Fibroblast of skin of back (primary cell): ENCODE measurements around the gene RAB11FIP3.
A peak's percentile ranks its signal among the peaks of the same experiment; 100 is the strongest.

ENCODE experiments used
- DNase-seq: peaks from one replicate; pipeline ENCODE4 v3.0.0-alpha.2; 2013

The RAB11FIP3 gene

DNA sequence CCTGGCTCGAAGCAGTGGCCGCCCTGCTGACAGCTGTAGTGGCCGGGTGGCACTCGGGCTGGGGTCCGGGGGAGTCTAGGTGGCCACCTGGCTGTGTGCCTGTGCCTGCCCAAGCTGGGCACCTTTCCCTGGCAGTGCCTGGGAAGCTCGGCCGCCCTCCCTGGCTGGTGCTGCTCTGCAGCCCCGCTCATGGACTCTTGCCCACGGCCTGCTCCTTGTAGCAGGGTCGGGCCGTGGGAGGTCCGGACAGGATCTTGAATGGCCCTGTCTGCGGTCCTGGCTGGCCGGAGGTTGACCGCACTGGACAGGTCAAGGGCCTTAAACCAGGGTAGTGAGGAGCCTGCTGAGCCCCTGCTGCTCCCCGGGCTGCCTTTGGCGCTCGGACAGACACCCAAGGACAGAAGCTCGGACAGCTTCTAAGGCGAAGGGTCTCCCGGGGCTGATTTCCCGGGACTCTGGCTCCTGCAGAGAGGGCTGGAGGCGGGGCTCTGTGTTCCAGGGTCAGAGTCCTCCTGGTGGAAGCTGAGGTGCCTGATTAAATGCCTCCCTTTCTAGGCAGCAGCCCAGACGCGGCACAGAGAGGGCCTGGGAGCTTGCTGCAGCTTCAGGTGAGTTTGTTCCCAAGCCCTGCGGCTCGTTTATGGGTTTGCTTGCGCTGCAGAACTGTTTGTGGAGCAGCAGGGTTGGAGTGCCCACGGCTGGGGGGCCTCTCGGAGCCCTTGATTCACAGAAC, 108.1 kb downstream of the RAB11FIP3 start:
- DNase-seq = no peak

DNA sequence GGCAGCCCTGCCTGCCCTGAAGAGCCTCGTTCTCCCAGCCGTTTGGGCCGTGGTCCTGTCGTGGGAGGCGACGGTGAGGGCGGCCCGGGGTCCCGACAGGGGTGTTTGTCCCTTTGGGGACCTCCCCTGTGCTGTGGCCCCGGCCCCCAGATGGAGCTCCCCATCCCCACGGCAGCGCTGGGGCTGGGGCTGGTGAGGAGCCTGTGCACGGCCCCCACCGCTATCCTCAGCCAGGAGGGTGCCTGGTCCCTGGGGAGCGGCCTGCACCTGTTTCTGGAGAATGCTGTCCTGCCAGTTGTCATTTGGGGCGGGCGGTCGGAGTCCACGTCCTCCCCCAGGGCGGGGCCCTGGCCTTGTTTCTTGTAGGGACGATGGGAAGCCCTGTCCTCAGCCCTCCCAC, 108.7 kb downstream of the RAB11FIP3 start:
- DNase-seq = no peak

GRCh38 chr16:534856-535445, 109.5 kb downstream of the RAB11FIP3 start:
- no peak for DNase-seq

- DNase-seq = peak; percentile 85
Measured at GRCh38 chr16:535446-536405, 110.3 kb downstream of the RAB11FIP3 start.

- no peak for DNase-seq
Measured at GRCh38 chr16:536746-537145, 111.3 kb downstream of the RAB11FIP3 start.

- no peak for DNase-seq
Measured at GRCh38 chr16:537415-538335, 112.2 kb downstream of the RAB11FIP3 start.

DNA sequence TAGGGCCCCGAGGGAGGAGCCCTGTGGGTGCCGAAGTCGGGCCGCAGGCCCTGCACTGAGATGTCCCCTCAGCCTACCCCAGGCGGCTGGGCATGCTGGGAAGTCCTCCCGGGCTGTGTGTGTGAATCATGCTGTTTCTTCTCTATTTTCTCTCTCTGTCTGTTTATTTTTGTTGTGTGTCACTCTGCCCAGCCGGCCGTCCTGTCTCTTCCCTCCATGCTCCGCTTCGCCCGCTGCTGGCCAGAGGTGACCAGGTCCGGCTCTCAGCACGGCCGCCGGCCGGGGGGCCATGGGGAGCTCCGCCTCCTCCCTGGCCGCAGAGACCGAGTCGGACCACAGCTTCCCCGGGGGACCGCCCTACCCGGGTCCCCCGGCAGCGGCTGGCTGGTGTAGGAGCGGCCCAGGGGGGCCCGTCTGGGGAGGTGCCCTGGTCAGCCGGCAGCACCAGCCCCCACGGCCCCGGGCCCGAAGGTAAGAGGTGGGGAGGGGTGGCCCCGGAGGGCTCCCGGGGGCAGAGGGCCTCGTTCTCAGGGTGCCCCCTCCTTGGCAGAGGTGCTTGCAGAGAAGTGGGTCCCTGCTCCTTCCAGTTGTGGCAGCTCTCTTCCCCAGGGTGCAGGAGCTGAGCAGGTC, 114.6 kb downstream of the RAB11FIP3 start:
- peak; percentile 65 for DNase-seq

DNA sequence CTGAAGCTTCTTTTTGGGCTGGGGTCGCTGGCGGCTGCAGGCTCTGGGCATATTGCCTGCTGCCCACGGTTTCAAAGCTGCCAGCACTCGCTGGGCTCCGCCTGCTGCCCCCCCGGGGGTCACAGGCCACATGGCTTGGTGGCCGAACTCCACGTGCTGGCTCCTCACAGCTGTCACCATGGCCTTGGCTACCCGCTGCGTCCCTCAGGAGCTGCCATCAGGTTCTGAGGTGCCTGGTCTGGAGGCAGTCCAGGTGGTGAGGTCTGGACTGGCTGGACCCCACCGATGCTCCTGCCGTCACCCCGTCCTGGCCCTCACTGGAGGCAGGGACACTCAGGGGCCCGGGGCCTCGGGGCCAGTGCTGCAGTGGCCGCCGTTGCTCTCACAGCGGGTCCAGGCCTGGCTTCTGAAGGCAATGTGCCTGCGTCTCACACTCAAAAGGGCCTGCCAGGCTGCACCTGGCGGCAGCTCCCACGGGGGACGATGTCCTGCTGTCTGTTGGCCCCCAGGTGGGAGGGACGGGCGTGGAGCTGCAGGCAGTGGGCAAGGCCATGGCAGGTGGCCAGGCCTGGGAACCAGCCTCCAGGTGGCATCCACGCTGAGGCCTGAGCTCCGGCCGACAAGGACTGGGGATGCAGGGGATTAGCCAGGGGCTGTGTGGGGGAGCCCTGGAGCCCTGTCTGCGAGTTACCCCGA, 115.3 kb downstream of the RAB11FIP3 start:
- no peak for DNase-seq

DNA sequence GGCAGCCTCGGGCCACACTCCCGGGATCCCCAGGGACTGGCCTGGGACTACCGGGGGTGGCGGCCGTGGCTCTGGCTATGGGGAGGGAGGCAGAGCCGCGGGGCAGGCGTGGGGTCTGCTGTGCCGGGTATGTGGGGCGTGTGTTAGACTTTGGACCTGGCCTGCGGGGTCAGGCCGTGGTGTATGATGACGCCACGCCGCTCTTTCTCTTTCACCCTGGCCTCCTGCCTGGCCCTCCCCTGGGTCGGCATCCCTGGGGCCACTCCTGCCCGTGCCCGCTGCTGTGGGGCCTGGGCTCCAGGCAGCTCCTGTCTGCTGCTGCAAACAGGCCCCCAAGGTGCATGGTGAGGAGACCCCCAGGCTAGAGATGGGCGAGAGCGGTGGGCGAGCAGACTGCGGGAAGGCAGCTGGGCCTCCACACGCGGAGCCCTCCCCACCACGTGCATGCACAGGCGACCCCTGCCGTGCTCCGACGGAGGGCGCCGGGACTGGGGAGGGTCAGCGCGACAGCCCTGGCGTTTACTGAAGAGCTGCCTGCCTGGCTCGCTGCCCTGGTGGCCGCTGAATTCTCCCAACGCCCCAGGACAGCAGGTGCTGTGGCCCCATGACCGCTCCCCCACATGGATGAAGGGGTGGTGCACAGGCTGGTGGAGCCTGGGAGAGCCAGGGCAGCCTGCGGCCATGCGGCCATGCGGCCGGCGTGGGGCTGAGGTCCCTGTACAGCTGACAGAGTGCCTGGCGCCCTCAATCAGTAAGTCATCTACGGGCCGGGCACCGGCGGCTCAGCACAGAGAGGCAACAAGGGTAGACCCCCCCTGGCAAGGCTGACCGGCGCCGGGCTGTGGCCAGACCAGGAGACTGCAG, 118.1 kb downstream of the RAB11FIP3 start:
- DNase-seq = no peak

DNA sequence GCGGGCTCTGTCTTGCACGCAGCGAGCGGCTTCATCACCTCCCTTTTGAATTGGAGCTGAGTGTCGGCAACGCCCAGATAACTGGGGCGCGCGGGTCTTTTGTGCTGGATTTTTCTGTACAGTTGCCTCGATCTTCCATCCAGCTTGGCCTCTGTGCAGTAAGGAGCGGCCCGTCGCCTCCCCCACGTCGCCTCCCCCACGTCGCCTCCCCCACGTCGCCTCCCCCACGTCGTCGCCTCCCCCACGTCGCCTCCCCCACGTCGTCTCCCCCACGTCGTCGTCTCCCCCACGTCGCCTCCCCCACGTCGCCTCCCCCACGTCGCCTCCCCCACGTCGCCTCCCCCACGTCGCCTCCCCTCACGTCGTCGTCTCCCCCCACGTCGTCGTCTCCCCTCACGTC, 119.1 kb downstream of the RAB11FIP3 start:
- no peak for DNase-seq

DNA sequence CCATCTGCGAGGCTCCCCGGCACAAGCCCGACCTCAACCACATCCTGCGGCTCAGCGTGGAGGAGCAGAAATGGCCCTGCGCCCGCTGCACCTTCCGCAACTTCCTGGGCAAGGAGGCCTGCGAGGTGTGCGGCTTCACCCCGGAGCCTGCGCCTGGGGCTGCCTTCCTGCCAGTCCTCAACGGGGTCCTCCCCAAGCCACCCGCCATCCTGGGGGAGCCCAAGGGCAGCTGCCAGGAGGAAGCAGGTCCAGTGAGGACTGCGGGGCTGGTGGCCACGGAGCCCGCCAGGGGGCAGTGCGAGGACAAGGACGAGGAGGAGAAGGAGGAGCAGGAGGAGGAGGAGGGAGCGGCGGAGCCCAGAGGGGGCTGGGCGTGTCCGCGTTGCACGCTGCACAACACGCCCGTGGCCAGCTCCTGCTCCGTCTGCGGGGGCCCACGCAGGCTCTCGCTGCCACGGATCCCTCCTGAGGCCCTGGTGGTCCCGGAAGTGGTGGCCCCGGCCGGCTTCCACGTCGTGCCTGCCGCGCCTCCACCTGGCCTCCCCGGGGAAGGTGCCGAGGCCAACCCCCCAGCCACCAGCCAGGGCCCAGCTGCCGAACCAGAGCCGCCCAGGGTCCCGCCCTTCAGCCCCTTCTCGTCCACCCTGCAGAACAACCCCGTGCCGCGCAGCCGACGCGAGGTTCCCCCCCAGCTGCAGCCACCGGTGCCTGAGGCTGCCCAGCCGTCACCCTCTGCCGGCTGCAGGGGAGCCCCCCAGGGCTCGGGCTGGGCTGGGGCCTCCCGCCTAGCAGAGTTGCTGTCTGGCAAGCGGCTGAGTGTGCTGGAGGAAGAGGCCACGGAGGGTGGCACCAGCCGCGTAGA, 121.7 kb downstream of the RAB11FIP3 start:
- peak; percentile 22 for DNase-seq

DNA sequence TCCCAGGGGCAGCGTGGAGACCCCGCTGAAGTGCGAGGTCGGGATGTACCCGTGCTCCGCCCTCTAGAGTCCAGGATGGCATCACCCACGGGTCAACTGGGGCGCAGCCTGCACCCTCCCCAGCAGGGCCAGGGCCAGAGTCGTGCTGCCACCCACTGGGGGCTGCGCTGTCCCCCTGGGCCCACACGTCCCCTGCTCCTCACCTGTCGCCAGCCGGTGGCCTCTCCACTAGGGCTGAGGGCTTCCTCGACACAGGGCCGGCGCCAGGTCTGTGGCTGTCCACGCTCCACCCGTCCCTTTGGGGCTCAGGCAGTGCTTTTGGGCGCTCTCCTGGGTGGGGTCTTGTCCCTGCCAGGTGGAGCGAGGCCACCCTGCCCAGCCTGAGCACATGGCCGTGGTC, 123.1 kb downstream of the RAB11FIP3 start:
- DNase-seq = no peak

GRCh38 chr16:549544-550263, 124.3 kb downstream of the RAB11FIP3 start:
- DNase-seq = no peak

GRCh38 chr16:551210-551609, 125.8 kb downstream of the RAB11FIP3 start:
- no peak for DNase-seq

DNA sequence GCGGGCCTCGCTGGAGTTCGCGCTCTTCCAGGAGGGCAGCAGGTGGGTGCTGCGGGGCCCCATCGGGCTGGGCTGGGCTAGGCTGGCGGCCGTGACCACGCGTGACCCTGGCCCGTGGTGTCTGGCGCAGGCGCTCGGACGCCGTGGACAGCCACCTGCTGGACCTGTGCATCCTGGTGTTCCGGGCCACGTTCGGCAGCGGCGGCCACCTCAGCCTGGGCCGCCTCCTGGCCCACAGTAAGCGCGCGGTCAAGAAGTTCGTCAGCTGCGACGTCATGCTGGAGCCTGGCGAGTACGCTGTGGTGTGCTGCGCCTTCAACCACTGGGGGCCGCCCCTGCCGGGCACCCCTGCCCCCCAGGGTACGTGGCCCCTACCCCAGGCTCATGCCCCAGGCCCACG, 126.7 kb downstream of the RAB11FIP3 start:
- DNase-seq = no peak

GRCh38 chr16:553601-554296, 128.3 kb downstream of the RAB11FIP3 start:
- no peak for DNase-seq

- DNase-seq = no peak
Measured at GRCh38 chr16:554297-554621, 128.8 kb downstream of the RAB11FIP3 start.
